Colonic mucosa (tissue), 4 donors: ENCODE data around the gene CBLN1. TPM values are rescaled to one million over a fixed set of nuclear protein-coding genes. Genes with fewer than 3 reads are reported as not detected.

ENCODE experiments used
- DNase-seq: peaks from one replicate; pipeline ENCODE4 v3.0.0-alpha.2; 2020
- H3K27ac ChIP-seq: fragments of 200-600 bp; one replicate; pipeline ENCODE4 v1.8.0; 2021
- H3K27me3 ChIP-seq: fragments of 200-600 bp; one replicate; pipeline ENCODE4 v1.8.0; 2021
- H3K36me3 ChIP-seq: fragments of 200-600 bp; one replicate; pipeline ENCODE4 v1.8.0; 2021
- H3K4me1 ChIP-seq: fragments of 200-600 bp; one replicate; pipeline ENCODE4 v1.8.0; 2021; ENCODE audit warnings: mild to moderate bottlenecking
- H3K4me3 ChIP-seq: fragments of 200-600 bp; one replicate; pipeline ENCODE4 v1.8.0; 2021
- H3K9ac ChIP-seq, 2 donors: one replicate each; pipeline ENCODE4 v1.7.0; 2013; ENCODE audit warnings: control low read depth in 2 of 2, low read depth in 2 of 2, low read length in 2 of 2
- H3K9me3 ChIP-seq: fragments of 200-600 bp; one replicate; pipeline ENCODE4 v1.8.0; 2021
- CTCF ChIP-seq: fragments of 200-600 bp; IDR thresholded peaks from one replicate; pipeline ENCODE4 v1.8.0; 2022; ENCODE audit warnings: antibody characterized with exemption, mild to moderate bottlenecking
- intact Hi-C: fragments of 100-400 bp; cut with DNase I; formaldehyde crosslinking; loops from one replicate; pipeline ENCODE4 v1.14.1; 2022
- total RNA-seq, 2 donors: library from RNA; stranded (reverse); fragmentation: NEBNext Ultra II Directional in 1 of 2; extraction: Animal tissue kit (Norgen Biotek cat#: 25700) in 1 of 2; gene quantifications; one replicate each; pipeline ENCODE4 v1.2.1, GENCODE V29; 2021
- donor health status: healthy.
- donor health status: DM: no; HTN: no; CAD: no.
- donor health status: DM: no; HTN: no; CAD: no.

Gene CBLN1
- total RNA-seq, 2 donors from 2014 or later = 0.45 to 0.62 TPM

GRCh38 chr16:49292413-49292812, 10.8 kb upstream of the CBLN1 start:
- no peak for DNase-seq
- H3K36me3 ChIP-seq = no peaks in the 10 kb centered on the region
- no peak overlapping the region for H3K4me3 ChIP-seq
- no peaks in the 10 kb centered on the region for H3K9me3 ChIP-seq
- no peak overlapping the region for H3K27ac ChIP-seq
- H3K9ac ChIP-seq = no peak overlapping the region
- intact Hi-C loops = no loop called here
- H3K27me3 ChIP-seq = no peaks in the 10 kb centered on the region
- TF ChIP-seq CTCF = no peak
- H3K4me1 ChIP-seq = no peaks in the 10 kb centered on the region

DNA sequence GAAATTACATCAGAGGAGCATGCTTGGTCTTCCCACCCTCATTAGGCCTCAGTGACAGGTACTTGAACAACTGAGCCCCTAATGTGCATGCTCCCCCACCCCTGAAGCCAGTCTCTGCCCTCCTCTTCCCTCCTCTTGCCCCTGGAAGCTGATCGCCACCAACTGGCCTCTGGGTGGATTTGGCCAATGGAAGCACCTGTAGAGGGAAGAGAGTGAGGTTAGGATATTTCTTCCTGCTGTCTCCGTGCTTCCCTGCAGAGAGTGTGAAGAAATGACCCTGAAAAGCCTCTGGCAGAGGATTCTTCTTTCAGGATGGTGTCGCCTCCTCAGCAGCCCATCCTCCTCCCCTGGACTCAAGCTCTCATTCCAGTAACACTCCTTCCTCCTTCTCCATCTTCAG, 5.9 kb upstream of the CBLN1 start:
- H3K27me3 ChIP-seq = peaks cover 17% of the 10 kb centered on the region

DNA sequence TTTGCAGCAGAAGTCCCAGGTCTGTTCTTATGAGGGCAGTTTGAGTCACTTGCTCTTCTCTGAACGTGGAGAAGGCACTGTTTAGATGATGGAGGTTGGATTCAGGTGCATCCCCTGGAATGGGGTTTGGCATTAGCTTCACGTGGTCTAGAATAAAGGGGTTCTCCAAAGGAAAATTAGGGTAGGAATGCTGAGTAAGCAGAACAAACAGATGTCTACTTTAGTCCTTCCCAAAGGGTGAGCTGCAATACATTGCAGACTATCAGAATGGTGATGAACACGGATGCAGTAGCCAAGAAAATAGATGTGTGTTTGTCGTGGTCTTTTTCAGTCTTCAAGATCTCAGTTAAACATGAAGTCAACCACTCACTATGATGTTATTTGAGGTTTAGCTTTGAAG, 3.3 kb upstream of the CBLN1 start:
- intact Hi-C loops = no loop called here
- no peaks in the 10 kb centered on the region for H3K36me3 ChIP-seq
- H3K4me3 ChIP-seq = no peak overlapping the region
- peaks cover 10% of the 10 kb centered on the region for H3K4me1 ChIP-seq
- TF ChIP-seq CTCF = no peak
- H3K9ac ChIP-seq = no peak overlapping the region
- H3K27me3 ChIP-seq = peaks cover 34% of the 10 kb centered on the region
- no peak for DNase-seq
- H3K9me3 ChIP-seq = no peaks in the 10 kb centered on the region
- no peak overlapping the region for H3K27ac ChIP-seq

More for the DNA sequence above, 5.9 kb upstream of the CBLN1 start:
- Histone ChIP-seq H3K9ac (no peak overlapping the region), H3K4me1 (peaks cover 4% of the 10 kb centered on the region), H3K9me3 (no peaks in the 10 kb centered on the region), H3K27ac (no peak overlapping the region), H3K4me3 (no peak overlapping the region), H3K36me3 (no peaks in the 10 kb centered on the region)
- TF ChIP-seq CTCF = no peak
- intact Hi-C loops = no loop called here
- no peak for DNase-seq

GRCh38 chr16:49283376-49284049, 1.9 kb upstream of the CBLN1 start:
- Histone ChIP-seq H3K27me3 (peaks cover 48% of the 10 kb centered on the region), H3K27ac (no peak overlapping the region), H3K4me1 (peaks cover 10% of the 10 kb centered on the region), H3K9ac (no peak overlapping the region), H3K9me3 (no peaks in the 10 kb centered on the region), H3K36me3 (no peaks in the 10 kb centered on the region), H3K4me3 (no peak overlapping the region)
- intact Hi-C loops = no loop called here
- DNase-seq = no peak
- TF ChIP-seq CTCF = no peak

DNA sequence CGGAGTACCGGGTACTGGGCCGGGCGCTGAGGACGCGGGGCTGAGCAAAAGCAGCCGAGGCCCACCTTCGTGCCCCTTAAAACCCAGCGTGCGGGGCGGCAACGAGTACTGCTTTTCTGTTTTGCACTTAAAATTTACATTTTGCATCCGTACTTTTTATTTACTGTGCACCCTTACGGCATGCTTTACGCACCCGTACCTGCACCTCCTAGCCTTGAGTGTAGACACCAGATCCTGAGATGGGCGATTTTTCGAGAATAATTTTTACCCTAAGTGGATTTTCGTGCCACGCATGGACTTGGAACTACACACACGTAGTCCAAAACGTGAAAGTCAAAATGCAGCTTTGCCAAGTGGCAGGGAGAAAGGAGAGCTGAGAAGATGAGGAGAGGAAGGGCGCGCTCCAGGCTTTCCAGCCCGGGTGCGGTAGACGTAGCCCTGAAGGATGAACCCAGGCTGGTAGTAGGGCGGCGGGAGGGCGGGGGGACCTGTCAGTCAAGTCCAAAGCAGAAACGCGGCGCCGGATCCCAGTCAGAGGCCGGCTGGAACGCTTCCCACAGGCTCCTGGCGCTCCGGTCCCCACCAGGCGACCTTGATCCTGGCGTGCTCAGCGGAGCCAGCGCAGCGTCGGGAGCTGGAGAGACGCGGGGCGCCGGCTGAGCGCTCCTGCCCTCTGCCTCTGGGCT, 1.2 kb upstream of the CBLN1 start:
- DNase-seq = peak; percentile 35
- intact Hi-C loops = no loop called here
- Histone ChIP-seq H3K27ac (no peak overlapping the region), H3K4me1 (peaks cover 10% of the 10 kb centered on the region), H3K4me3 (peak overlapping the region; percentile 44), H3K27me3 (peaks cover 55% of the 10 kb centered on the region), H3K9ac (peak overlapping the region in 1 of 2 donors; percentile 26), H3K9me3 (no peaks in the 10 kb centered on the region), H3K36me3 (no peaks in the 10 kb centered on the region)
- TF ChIP-seq CTCF = no peak
